ENCODE data around the gene PMVK. TPM values are rescaled to one million over a fixed set of nuclear protein-coding genes. Genes with fewer than 3 reads are reported as not detected.

Gene PMVK
- total RNA-seq, 1 donor from 2014 or later, result 9.6 TPM

DNA sequence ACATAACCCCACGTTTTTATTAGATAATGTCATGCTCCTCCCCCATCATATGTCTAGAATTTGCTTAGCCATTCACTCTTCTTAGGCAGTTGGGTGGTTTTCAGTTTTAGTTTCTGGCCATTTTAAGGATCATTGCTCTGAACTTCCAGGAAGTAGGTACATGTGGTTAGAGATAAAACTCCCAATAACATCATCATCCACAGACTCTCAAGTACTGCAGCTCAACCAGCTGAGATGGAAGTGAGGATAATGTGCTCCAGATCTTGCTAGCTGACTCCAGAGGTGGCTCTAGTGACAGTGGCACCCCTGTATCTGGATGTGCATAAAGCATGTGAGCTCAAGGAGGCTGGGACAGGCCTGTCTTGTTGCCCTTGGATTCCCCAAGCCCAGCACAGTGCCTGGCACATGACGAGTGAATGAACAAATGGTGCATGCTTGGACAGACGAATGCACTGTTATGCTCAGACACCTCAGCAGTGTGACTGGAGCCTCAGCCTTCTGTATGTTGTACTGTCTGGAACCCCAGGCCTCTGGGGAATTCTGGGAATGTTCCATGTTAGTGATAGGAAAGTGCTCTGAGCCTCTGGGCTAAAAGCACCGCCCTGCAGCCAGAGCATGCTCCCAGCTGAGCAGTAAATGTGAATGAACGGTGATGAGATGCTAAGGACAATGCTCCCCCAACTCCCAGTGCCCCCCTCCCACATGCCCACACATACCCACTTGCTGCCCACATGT is 50.1 kb downstream of the PMVK start:
- intact Hi-C loops (cut with DNase I), result no loop called here

DNA sequence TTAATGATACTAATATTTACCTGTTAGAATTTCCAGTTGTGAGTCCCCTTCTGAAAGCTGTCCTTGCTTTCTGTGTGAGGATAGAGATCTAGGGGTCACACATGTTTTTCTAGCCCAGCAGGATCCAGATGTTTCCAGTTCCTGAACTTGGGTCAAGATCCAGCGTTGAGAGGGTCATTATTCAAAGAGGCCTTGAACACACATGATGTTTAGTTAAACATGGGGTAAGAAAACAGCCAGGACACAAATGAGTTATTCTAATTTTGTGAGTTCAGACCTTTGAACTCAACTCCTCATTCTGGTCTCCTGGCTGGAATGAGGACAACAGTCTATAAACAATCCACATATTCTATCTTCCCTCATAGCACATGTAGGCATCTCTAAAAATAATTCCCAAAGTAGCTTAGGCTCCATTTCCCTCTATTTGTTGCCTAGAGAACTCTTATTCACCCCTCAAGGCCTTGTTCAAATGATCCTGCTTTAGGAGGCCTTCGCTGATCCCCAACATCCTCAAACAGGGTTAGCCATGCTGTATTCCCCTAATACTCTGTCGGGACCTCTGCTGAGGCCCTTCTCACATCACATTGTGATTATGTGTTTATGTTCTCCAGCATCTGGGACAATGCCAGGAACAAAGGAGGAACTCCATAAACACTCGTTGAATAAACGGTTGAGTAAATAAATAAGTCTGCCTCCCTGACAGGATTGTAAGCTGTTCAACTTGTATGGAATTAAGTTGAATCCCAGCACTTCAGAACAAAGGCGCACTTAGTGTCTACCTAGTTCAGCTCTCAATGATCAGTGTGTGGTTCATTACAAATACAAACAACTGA is 51.4 kb downstream of the PMVK start:
- H3K4me3 ChIP-seq, result no peak overlapping the region
- intact Hi-C loops (cut with DNase I), result no loop called here
- no peak for TF ChIP-seq CTCF (IDR thresholded peaks at IDR 0.05)
- no peaks in the 10 kb centered on the region for H3K4me1 ChIP-seq
- H3K9me3 ChIP-seq, result no peaks in the 10 kb centered on the region
- no peaks in the 10 kb centered on the region for H3K36me3 ChIP-seq
- no peak overlapping the region for H3K27ac ChIP-seq
- peak in 1 of 2 donors; percentile 13 for DNase-seq (ENCODE audit: low spot score in 2 of 2)
- no peaks in the 10 kb centered on the region for H3K27me3 ChIP-seq

More for the DNA sequence above, 50.1 kb downstream of the PMVK start:
- no peak for TF ChIP-seq CTCF (IDR thresholded peaks at IDR 0.05)
- DNase-seq (ENCODE audit: low spot score in 2 of 2), result peak in 1 of 2 donors; percentile 34
- H3K4me1 ChIP-seq, result no peaks in the 10 kb centered on the region
- no peaks in the 10 kb centered on the region for H3K27me3 ChIP-seq
- H3K9me3 ChIP-seq, result no peaks in the 10 kb centered on the region
- no peak overlapping the region for H3K27ac ChIP-seq
- H3K36me3 ChIP-seq, result no peaks in the 10 kb centered on the region
- H3K4me3 ChIP-seq, result no peak overlapping the region

- no peaks in the 10 kb centered on the region for H3K9me3 ChIP-seq
- H3K27me3 ChIP-seq, result no peaks in the 10 kb centered on the region
- H3K4me3 ChIP-seq, result no peak overlapping the region
- no peaks in the 10 kb centered on the region for H3K4me1 ChIP-seq
- intact Hi-C loops (cut with DNase I), result no loop called here
- DNase-seq (ENCODE audit: low spot score in 2 of 2), result peak in 1 of 2 donors; percentile 49
- H3K27ac ChIP-seq, result no peak overlapping the region
- TF ChIP-seq CTCF (IDR thresholded peaks at IDR 0.05), result no peak
- no peaks in the 10 kb centered on the region for H3K36me3 ChIP-seq
Measured at GRCh38 chr1:154883919-154884868, 52.3 kb downstream of the PMVK start.

DNA sequence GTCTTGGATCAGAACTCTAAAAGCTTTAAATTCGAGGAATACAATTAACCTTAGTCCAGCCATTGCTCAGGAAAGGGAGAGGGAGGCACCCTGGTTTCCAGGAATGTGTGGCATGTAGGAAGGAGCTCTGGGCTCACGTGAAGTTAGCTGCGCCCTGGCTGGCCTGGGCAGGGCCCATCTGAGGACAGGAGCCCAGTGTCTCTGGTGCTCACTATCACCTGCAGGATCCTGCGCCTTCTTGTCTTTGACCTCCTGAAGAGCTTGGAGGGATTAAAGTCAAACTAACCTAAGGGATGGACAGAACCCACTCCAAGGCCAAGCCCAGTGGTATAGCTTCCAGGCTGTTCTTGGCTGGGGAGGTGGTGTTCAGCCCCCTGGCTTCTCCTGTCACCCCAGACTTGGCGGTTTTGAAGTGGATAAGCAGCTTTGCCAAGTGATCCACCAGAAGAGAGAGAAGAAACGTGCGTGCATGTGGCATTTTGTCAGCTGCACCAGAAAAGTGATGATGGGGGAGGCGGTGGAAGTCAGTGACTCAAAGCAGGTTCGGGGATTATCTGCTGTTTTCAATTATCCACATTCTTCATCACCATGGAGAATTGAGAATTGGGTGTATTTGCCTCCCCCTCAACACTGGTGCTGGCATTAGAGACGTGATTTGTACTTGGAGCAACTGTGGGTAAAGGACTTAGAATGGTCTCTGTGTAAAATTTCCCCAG is 54.5 kb downstream of the PMVK start:
- no peaks in the 10 kb centered on the region for H3K27me3 ChIP-seq
- H3K4me3 ChIP-seq, result no peak overlapping the region
- H3K27ac ChIP-seq, result no peak overlapping the region
- no peaks in the 10 kb centered on the region for H3K9me3 ChIP-seq
- no peak for TF ChIP-seq CTCF (IDR thresholded peaks at IDR 0.05)
- DNase-seq (ENCODE audit: low spot score in 2 of 2), result peak in 1 of 2 donors; percentile 41
- H3K4me1 ChIP-seq, result no peaks in the 10 kb centered on the region
- H3K36me3 ChIP-seq, result no peaks in the 10 kb centered on the region
- intact Hi-C loops (cut with DNase I), result no loop called here

DNA sequence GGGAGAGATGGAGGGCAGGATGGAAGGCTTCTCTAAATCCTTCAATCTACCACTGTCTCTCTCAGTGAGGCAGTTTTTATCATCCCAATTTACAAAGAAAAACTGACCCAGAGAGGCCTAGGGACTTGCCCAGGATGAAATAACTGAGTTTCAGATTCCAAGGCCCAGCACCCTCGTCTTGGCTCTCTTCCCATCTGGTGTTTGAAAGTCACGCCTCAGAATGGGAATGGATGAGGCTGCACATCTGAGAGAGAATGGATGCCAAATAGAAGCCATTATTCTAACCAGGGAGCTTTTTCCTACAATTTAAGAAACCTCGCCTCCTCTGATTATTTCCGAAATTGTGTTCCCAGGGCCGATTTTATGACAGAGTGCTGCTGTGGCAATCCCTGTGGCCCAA is 55.8 kb downstream of the PMVK start:
- DNase-seq (ENCODE audit: low spot score in 2 of 2), result peak in 1 of 2 donors; percentile 48
- H3K27ac ChIP-seq, result no peak overlapping the region
- intact Hi-C loops (cut with DNase I), result no loop called here
- no peaks in the 10 kb centered on the region for H3K4me1 ChIP-seq
- TF ChIP-seq CTCF (IDR thresholded peaks at IDR 0.05), result no peak
- H3K4me3 ChIP-seq, result no peak overlapping the region
- H3K9me3 ChIP-seq, result no peaks in the 10 kb centered on the region
- no peaks in the 10 kb centered on the region for H3K36me3 ChIP-seq
- no peaks in the 10 kb centered on the region for H3K27me3 ChIP-seq
